ENCODE measurements around the gene MYLK2.

Gene MYLK2

DNA sequence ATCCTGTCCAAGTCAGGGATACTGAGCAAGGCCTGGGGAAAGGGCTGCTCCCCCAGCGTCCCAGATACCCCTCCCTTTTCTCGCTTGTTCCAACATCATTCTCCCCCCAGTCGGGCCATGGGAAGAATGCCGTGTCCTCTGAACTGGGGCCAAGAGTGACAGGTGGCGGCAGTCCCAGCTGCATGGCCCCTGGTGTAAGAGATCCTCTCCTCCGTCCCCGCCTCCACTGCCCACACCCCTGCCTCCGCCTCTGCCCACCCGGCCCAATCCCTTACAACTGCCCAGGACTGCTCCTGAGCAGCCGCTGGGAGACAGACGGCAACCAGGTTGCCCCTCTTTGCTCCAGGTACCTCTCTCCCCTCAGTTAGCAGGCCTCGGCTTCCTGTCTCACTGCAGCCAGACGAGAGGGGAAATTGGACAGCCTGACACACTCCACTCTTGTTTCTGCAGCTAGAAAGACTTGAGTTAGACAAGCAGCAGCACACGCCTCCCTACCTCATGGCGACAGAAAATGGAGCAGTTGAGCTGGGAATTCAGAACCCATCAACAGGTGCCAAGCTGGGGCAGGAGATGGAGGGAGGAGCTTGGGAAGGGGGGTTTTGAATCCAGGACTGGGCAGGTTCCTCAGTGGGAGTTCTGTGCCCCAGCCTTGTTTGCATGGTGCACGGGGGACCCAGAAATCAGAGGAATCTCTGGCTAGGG is at the start of gene MYLK2:
MYLK2 (plus strand) TSS at position 274 of the 702 bp plus-strand sequence; CDS start at position 499, 225 bp downstream.
- no peak within 1 kb of the TSS for H3K27ac ChIP-seq
- TF ChIP-seq, protein P1, sequence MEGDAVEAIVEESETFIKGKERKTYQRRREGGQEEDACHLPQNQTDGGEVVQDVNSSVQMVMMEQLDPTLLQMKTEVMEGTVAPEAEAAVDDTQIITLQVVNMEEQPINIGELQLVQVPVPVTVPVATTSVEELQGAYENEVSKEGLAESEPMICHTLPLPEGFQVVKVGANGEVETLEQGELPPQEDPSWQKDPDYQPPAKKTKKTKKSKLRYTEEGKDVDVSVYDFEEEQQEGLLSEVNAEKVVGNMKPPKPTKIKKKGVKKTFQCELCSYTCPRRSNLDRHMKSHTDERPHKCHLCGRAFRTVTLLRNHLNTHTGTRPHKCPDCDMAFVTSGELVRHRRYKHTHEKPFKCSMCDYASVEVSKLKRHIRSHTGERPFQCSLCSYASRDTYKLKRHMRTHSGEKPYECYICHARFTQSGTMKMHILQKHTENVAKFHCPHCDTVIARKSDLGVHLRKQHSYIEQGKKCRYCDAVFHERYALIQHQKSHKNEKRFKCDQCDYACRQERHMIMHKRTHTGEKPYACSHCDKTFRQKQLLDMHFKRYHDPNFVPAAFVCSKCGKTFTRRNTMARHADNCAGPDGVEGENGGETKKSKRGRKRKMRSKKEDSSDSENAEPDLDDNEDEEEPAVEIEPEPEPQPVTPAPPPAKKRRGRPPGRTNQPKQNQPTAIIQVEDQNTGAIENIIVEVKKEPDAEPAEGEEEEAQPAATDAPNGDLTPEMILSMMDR (conservative IDR thresholded peaks at IDR 0.05) = no peak
- no peak for TF ChIP-seq ZFX (IDR thresholded peaks at IDR 0.05)

DNA sequence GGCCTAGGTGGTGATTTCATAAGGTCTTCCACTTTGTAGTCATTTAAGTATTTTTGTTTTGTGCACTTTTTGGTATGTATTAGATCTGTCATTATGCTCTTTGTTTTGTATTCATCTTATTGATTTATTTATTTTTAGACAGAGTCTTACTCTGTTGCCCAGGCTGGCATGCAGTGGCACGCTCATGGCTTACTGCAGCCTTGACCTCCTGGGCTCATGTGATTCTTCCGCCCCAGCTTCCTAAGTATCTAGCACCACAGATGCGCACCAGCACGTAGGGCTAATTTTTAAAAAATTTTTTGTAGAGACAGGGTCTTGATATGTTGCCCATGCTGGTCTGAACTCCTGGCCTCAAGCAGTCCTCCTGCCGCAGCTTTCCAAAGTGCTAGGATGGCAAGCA is 49.5 kb upstream of the MYLK2 start:
- H3K27ac ChIP-seq = no peak overlapping the region
- no peak for TF ChIP-seq ZFX (IDR thresholded peaks at IDR 0.05)
- TF ChIP-seq, protein P1 (conservative IDR thresholded peaks at IDR 0.05) = no peak

DNA sequence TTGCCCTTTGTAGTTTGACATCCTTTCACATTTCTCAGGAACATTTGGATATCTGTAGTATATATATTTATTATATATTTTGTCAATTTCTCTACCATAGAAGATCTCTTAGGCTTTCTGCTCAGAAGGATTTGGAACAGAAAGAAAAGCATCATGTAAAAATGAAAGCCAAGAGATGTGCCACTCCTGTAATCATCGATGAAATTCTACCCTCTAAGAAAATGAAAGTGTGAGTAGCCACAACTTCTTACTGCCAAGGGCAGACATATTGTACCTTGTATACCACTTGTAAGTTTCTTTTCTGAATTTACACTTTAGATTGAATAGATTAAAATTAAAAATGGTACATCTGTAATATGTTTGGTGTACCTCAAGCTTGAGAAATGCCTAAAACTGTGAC is 48.9 kb upstream of the MYLK2 start:
- TF ChIP-seq ZFX (IDR thresholded peaks at IDR 0.05) = no peak
- TF ChIP-seq, protein P1 (conservative IDR thresholded peaks at IDR 0.05) = no peak
- no peak overlapping the region for H3K27ac ChIP-seq

DNA sequence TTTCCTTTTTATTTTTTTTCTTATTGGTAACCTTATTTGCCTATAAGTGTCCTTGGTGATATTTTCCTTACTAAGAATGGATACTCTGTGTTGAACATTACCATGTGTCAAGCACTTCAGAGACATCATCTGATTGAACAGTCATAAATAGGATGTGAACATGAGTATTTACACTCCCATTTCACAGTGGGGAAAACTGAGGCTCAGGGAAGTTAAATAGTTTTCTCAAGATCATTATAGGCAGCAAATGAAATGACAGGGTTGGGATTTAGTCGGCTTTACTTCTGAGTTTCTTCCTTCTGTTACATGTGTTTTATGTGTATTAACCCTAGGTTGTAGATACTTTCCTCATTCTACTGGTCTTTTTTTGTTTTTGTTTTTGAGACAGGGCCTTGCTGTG is 44.7 kb upstream of the MYLK2 start:
- no peak for TF ChIP-seq ZFX (IDR thresholded peaks at IDR 0.05)
- TF ChIP-seq, protein P1 (conservative IDR thresholded peaks at IDR 0.05) = no peak
- no peak overlapping the region for H3K27ac ChIP-seq

DNA sequence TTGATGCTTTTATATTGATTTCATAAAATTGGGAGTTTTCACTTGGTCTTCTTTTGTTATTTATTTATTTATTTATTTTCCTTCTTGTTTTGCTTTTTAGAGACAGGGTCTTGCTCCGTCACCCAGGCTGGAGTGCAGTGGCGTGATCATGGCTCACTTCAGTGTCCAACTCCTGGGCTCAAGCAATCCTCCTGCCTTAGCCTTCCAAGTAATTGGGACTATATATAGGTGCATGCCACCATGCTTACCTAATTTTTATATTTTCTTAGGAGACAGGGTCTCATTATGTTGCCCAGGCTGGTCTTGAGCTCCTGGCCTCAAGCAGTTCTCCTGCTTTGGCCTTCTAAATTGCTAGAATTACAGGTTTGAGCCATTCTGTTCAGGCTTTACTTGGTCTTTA is 38.3 kb upstream of the MYLK2 start:
- H3K27ac ChIP-seq = no peak overlapping the region
- TF ChIP-seq, protein P1 (conservative IDR thresholded peaks at IDR 0.05) = no peak
- no peak for TF ChIP-seq ZFX (IDR thresholded peaks at IDR 0.05)

DNA sequence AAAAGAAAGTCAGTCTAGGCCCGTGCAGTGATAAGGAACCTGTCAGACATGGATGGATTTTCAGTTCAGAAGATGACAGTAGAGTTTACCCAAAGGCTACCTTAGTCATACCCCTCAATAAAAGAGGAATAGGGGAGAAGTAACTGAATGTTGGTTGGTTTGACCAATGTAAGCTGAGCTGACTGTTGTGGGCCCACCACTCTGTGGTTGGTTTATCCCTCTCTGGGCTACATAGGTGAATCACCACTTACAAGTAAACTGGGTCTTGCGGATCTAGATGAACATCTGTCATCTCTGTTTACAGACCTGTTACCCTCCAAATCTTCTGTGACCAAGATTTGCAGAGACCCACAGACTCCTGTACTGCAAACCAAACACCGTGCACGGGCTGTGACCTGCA is 37.2 kb upstream of the MYLK2 start:
- TF ChIP-seq, protein P1 (conservative IDR thresholded peaks at IDR 0.05) = no peak
- no peak for TF ChIP-seq ZFX (IDR thresholded peaks at IDR 0.05)
- no peak overlapping the region for H3K27ac ChIP-seq

DNA sequence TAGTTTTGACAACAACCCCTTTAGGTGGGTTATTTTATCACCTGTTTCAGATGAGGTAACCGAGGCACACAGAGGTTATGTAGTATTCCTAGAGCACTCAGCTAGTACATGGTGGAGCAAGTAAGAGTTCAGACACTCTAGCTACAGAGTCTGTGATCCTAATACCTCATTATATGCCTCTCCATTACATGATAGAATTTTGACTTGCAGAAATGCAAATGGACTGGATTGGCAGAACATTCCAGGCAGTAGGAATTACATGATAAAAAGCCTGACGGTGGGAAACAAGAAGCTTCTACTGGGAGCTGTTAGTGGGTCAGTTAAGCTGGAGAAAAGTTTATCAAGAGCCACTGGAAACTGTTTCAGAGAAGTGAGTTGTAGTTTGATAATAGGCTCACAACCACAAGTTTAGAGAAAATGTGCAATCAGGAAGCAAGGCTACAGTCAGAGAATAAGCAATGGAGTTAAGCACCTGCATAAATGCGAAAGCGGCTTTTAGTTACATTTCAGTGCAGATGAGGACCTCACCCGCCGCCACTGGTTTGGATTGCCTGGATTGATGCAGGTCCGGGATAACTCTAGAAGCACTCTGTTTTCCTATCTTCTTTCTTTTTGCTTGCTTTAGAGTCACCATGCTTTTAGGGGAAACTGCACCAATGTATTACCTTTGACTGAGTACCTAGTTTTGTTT is 34.7 kb upstream of the MYLK2 start:
- no peak overlapping the region for H3K27ac ChIP-seq
- no peak for TF ChIP-seq ZFX (IDR thresholded peaks at IDR 0.05)
- TF ChIP-seq, protein P1 (conservative IDR thresholded peaks at IDR 0.05) = no peak
